Measurements from ENCODE around the gene SCUBE2. TPM values are rescaled to one million over a fixed set of nuclear protein-coding genes. Genes with fewer than 3 reads are reported as not detected.

Gene SCUBE2
- polyA plus RNA-seq, 1 of the 3 experiments (the other 2 are of a cell fraction) = 0.76 TPM

GRCh38 chr11:9002920-9003572 is 88.4 kb downstream of the SCUBE2 start (continued):
- no peak for TF ChIP-seq JUND (IDR thresholded peaks at IDR 0.05)
- TF ChIP-seq EP300 (IDR thresholded peaks at IDR 0.05; ENCODE audit: borderline replicate concordance in 1 of 2, low read depth in 1 of 2, low read length in 1 of 2) = no peak
- TF ChIP-seq POLR2AphosphoS5 (IDR thresholded peaks at IDR 0.05; ENCODE audit: low read depth, low read length) = no peak
- TF ChIP-seq USF1 (IDR thresholded peaks at IDR 0.05; ENCODE audit: borderline replicate concordance, low read depth) = no peak

- Histone ChIP-seq H3K79me2 (ENCODE audit: insufficient read depth) (peaks cover 6% of the 10 kb centered on the region; the same call in 1 of the 2 replicates), H3F3A (replicated peaks; ENCODE audit: insufficient read depth) (peaks cover 22% of the 10 kb centered on the region), H3K4me2 (peak overlapping the region; percentile 41; the same call in 1 of the 2 replicates), H4K20me1 (ENCODE audit: insufficient read depth) (no peaks in the 10 kb centered on the region), H3K4me3 (ENCODE audit: low read depth in 2 of 2, low read length in 1 of 2) (no peak overlapping the region), H3K36me3 (replicated peaks in 1 of 2; ENCODE audit: control insufficient read depth in 1 of 2, insufficient read depth in 2 of 2, low read length in 1 of 2) (no peaks in the 10 kb centered on the region), H3K9me2 (no peaks in the 10 kb centered on the region), H3K27me3 (ENCODE audit: insufficient read depth) (peaks cover 8% of the 10 kb centered on the region; the same call in 1 of the 2 replicates), H3K9ac (no peak overlapping the region), H3K4me1 (ENCODE audit: control insufficient read depth in 1 of 2, insufficient read depth in 2 of 2, low read depth in 1 of 2, low read length in 1 of 2) (peaks cover 7 to 8% of the 10 kb centered on the region in 2 experiments; a peak in 2 of 4 replicates), H3K27ac (ENCODE audit: low read depth in 2 of 2, low read length in 1 of 2) (peak overlapping the region in 1 of 2 experiments; percentile 19; a peak in 2 of 4 replicates), H2AFZ (ENCODE audit: low read depth) (no peak overlapping the region), H3K9me3 (no peaks in the 10 kb centered on the region)
- TF ChIP-seq RFX5 (IDR thresholded peaks at IDR 0.05; ENCODE audit: low read length) = no peak
- TF ChIP-seq FOSL2 (IDR thresholded peaks at IDR 0.05; ENCODE audit: borderline replicate concordance, low read depth) = peak; percentile 28; the same call in 1 of the 2 replicates
- TF ChIP-seq MAX (IDR thresholded peaks at IDR 0.05; ENCODE audit: low read depth) = peak; percentile 72; the same call in 1 of the 2 replicates
- WGBS (ENCODE audit: low lambda C conversion rate) = 67% methylated on average over 6 of the region's 6 CpGs
- DNase-seq = no peak
- ChIA-PET POLR2A (no interaction called here), CTCF (interaction anchor here (1.8 to 2.1 kb wide), 2 partner anchors 14 to 87 kb away, joined by 5 read pairs; no protein-coding TSS in a partner anchor)
Observed at GRCh38 chr11:9001736-9002135, 89.7 kb downstream of the SCUBE2 start.

GRCh38 chr11:8998017-8998416 is 93.4 kb downstream of the SCUBE2 start:
- Histone ChIP-seq H4K20me1 (ENCODE audit: insufficient read depth) (no peaks in the 10 kb centered on the region), H3K27ac (ENCODE audit: low read depth in 2 of 2, low read length in 1 of 2) (no peak overlapping the region), H3F3A (replicated peaks; ENCODE audit: insufficient read depth) (peaks cover 20% of the 10 kb centered on the region), H3K4me2 (no peak overlapping the region), H3K4me3 (ENCODE audit: low read depth in 2 of 2, low read length in 1 of 2) (no peak overlapping the region), H3K9ac (no peak overlapping the region), H3K36me3 (replicated peaks in 1 of 2; ENCODE audit: control insufficient read depth in 1 of 2, insufficient read depth in 2 of 2, low read length in 1 of 2) (no peaks in the 10 kb centered on the region), H3K79me2 (ENCODE audit: insufficient read depth) (peaks cover 4% of the 10 kb centered on the region; the same call in 1 of the 2 replicates), H3K9me2 (no peaks in the 10 kb centered on the region), H3K27me3 (ENCODE audit: insufficient read depth) (no peaks in the 10 kb centered on the region), H3K4me1 (ENCODE audit: control insufficient read depth in 1 of 2, insufficient read depth in 2 of 2, low read depth in 1 of 2, low read length in 1 of 2) (peaks cover 0 to 5% of the 10 kb centered on the region in 2 experiments; a peak in 2 of 4 replicates), H3K9me3 (no peaks in the 10 kb centered on the region), H2AFZ (ENCODE audit: low read depth) (no peak overlapping the region)
- TF ChIP-seq PBX3 (IDR thresholded peaks at IDR 0.05) = no peak
- no peak for TF ChIP-seq MEF2A (IDR thresholded peaks at IDR 0.05; ENCODE audit: borderline replicate concordance, low read depth)
- no peak for TF ChIP-seq NRF1 (IDR thresholded peaks at IDR 0.05; ENCODE audit: low read depth, low read length)
- TF ChIP-seq RAD21 (IDR thresholded peaks at IDR 0.05; ENCODE audit: low read length) = no peak
- no peak for TF ChIP-seq RCOR1 (IDR thresholded peaks at IDR 0.05; ENCODE audit: low read length)
- no peak for TF ChIP-seq FOXJ3 (CRISPR knock-in tag; IDR thresholded peaks at IDR 0.05)
- no peak for TF ChIP-seq MXI1 (IDR thresholded peaks at IDR 0.05; ENCODE audit: low read depth, low read length)
- no peak for TF ChIP-seq FOSL2 (IDR thresholded peaks at IDR 0.05; ENCODE audit: borderline replicate concordance, low read depth)
- no peak for TF ChIP-seq EZH2phosphoT487 (IDR thresholded peaks at IDR 0.05; ENCODE audit: borderline replicate concordance, low read depth)
- no peak for TF ChIP-seq EP300 (IDR thresholded peaks at IDR 0.05; ENCODE audit: borderline replicate concordance in 1 of 2, low read depth in 1 of 2, low read length in 1 of 2)
- no peak for TF ChIP-seq TAF1 (IDR thresholded peaks at IDR 0.05; ENCODE audit: borderline replicate concordance, low read depth, low read length)
- no peak for TF ChIP-seq SIN3A (IDR thresholded peaks at IDR 0.05; ENCODE audit: borderline replicate concordance, low read depth, low read length)
- TF ChIP-seq RXRA (IDR thresholded peaks at IDR 0.05; ENCODE audit: borderline replicate concordance, low read depth) = no peak
- TF ChIP-seq USF2 (IDR thresholded peaks at IDR 0.05; ENCODE audit: borderline replicate concordance, low read depth, low read length) = no peak
- 79% methylated on average over 2 of the region's 2 CpGs for WGBS (ENCODE audit: low lambda C conversion rate)
- ChIA-PET CTCF (interaction anchor here (1.6 kb wide), 1 partner anchor 17 kb away, joined by 13 read pairs; no protein-coding TSS in a partner anchor), POLR2A (no interaction called here)
- no peak for DNase-seq

Data from SK-N-SH (cell line).